GM12801 (cell line): Measurements from ENCODE around the gene PUM2.

Source experiments
- TF ChIP-seq, protein P1 (sequence below): IDR thresholded peaks from one replicate; pipeline ENCODE4 v1.5.1; 2011; ENCODE audit warnings: control low read depth; ENCODE audit not compliant: insufficient read length; ENCODE audit errors: extremely low read depth

PUM2 gene

DNA sequence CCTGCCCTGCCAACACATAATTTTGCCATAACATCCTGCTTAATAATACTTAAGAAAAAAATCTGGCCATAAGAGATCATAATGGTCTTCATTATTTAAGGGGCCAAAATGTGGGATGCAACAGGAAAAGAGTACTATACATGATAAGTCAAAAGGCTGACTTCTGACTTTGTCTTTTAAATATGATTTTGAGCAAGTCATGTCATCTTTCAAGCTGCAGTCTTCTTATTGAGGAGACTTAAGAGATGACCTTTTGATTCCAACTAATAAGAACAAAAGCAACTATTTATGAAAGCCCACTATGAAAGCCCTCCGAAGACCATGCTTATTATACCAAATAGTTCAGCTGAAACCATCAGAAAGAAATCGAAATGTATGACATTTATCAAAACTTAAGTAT is 41.6 kb downstream of the PUM2 start:
- TF ChIP-seq, protein P1, sequence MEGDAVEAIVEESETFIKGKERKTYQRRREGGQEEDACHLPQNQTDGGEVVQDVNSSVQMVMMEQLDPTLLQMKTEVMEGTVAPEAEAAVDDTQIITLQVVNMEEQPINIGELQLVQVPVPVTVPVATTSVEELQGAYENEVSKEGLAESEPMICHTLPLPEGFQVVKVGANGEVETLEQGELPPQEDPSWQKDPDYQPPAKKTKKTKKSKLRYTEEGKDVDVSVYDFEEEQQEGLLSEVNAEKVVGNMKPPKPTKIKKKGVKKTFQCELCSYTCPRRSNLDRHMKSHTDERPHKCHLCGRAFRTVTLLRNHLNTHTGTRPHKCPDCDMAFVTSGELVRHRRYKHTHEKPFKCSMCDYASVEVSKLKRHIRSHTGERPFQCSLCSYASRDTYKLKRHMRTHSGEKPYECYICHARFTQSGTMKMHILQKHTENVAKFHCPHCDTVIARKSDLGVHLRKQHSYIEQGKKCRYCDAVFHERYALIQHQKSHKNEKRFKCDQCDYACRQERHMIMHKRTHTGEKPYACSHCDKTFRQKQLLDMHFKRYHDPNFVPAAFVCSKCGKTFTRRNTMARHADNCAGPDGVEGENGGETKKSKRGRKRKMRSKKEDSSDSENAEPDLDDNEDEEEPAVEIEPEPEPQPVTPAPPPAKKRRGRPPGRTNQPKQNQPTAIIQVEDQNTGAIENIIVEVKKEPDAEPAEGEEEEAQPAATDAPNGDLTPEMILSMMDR = no peak

DNA sequence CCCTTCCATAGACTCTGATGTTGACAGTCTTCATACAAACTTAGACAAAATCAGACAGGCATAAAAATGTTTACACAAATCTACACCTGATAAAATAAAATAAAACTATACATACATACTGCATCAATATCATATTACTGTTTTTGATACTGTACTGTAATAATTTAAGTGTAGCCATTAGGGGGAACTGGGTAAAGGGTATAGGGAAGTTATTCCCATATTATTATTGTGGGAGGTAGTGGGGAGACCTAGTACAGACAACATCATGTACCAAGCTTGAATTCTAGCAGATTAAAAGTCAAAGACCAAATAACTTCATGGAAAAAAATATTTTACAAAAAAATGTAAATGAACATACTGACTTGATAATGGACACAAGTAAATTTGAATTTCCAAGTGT is 43.3 kb downstream of the PUM2 start:
- TF ChIP-seq, protein P1 = no peak

DNA sequence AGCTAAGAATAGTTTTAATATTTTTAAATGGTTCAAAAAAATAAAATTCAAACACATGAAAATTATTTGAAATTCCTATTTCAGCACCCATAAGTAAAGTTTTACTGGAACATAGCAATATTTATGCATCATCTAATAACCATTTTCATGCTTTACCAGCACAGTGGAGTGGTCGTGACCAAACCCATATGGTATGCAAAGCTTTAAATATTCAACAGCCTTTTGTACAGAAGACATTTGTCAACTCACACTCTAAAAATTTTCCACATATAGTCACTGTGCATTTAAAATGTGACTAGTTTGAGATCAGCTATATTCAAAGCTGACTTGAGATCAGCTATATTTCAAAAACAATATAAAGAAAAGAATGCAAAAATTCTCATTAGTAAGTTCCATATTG is 46.2 kb downstream of the PUM2 start:
- TF ChIP-seq, protein P1 = no peak

DNA sequence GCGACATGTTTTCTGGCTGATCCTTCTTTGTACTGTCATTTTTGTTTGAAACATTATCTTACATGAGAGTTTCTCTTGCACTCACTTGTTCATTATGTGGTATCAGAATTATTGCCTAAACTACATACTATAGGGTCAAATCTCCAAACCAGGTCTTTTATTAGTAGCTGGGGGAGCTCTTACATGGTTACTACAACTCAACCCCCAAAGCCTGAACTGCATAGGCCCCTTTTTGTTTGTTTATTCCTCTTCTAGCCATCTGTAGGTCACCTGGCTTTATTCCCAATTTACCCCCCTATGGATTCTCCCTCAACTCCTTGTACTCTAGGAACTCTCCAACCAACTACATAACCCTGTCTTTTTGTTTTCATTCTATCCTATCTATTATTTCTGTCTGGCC is 46.7 kb downstream of the PUM2 start:
- TF ChIP-seq, protein P1 = no peak

DNA sequence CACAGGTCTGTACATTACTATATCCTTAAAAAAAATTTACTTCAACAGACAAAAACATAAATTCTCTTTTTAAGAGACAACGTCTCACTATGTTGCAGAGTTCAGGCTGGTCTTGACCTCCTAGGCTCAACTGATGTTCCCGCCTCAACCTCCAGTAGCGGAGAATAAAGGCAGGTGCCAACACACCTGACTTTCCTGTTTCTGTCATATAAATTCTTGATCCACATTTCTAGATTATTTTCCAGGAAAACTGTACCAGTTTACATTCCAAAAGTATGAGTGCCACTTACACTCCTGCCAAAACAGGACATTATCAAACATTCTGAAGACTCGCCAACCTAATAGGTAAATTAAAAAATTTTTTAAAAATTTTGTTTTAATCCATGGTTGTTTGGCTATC is 48.6 kb downstream of the PUM2 start:
- TF ChIP-seq, protein P1 = no peak

DNA sequence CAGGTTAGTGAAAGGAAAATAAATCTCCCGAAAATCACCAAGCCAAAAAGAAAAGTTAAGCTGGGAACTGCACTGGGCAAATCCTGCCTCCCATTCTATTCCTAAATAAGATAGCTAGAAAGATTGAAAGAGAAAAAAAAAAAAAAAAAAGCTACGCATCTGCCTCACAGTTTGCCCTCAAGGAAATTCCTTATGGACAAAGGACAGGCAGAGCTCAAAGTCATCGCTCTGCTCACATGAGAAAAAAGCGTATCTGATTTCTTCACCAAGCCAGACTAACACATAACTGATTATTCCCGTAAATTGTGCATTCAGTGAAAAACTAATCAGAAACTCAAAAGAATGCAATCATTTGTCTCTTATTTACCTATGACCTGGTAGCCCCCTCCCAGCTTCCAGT is 50.0 kb downstream of the PUM2 start:
- TF ChIP-seq, protein P1 = no peak

DNA sequence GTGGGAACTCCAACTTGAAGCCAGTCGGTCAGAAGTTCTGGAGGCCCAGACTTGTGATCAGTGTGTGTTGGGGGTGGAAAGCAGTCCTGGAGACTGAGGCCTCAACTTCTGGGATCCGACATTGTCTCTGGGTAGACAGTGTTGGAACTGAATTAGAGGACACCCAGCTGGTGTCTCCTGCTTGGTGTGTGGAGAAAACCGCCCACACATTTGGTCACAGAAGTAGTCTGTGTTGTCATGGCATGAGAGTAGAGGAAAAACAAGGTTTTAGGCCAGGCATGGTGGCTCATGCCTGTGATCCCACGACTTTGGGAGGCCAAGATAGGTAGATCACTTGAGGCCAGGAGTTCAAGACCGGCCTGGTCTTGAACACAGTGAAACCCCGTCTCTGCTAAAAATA is 51.5 kb downstream of the PUM2 start:
- TF ChIP-seq, protein P1 = no peak

DNA sequence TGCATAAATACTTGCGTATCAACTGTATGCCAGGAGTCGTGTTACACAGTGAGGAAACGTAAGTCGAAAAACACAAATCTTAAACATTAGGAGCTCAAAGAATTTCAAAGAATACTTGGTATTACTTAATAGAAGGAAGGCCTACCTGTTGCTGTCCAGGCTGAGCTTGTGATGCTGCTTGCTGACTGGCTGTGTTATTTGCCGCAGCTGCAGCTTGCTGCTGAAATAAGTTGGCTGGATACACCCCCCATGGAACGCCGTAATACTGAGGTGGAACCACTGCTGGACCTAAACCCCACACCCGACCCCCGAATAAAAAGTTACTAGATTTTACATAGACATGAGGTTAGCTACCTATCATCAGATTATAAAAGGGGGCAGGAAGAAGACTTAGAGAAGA is 56.4 kb downstream of the PUM2 start:
- TF ChIP-seq, protein P1 = no peak
